NCI-H1092 treated with DMSO at 0.1 percent for 48 hours (cell line): ENCODE data around the gene DDIT3.
A peak's percentile ranks its signal among the peaks of the same experiment; 100 is the strongest.

Experiments used
- DNase-seq: peaks from one replicate; lab custom pipeline; 2025; lab: John Stamatoyannopoulos, UW

Gene DDIT3

GRCh38 chr12:57547288-57548012 is 27.1 kb upstream of the DDIT3 start:
- no peak for DNase-seq

GRCh38 chr12:57546438-57547287 is 26.3 kb upstream of the DDIT3 start, which contains the start of gene DCTN2:
Gene DCTN2 (minus strand): TSS chr12:57547192. CDS start chr12:57547063, 129 bp downstream.
- DNase-seq = peak; percentile 97

GRCh38 chr12:57545809-57546437 is 25.6 kb upstream of the DDIT3 start:
- DNase-seq = no peak

- peak; percentile 24 for DNase-seq
Measured at GRCh38 chr12:57543581-57543980, 23.3 kb upstream of the DDIT3 start.

GRCh38 chr12:57541717-57542116 is 21.4 kb upstream of the DDIT3 start:
- DNase-seq = no peak

- DNase-seq = no peak
Measured at GRCh38 chr12:57541001-57541400, 20.7 kb upstream of the DDIT3 start.

GRCh38 chr12:57539134-57539768 is 18.9 kb upstream of the DDIT3 start:
- no peak for DNase-seq

GRCh38 chr12:57536597-57536942 is 16.3 kb upstream of the DDIT3 start:
- no peak for DNase-seq

- DNase-seq = no peak
Measured at GRCh38 chr12:57535764-57536596, 15.7 kb upstream of the DDIT3 start.

GRCh38 chr12:57534991-57535543 is 14.8 kb upstream of the DDIT3 start:
- no peak for DNase-seq

GRCh38 chr12:57534250-57534649 is 13.9 kb upstream of the DDIT3 start:
- DNase-seq = no peak

- DNase-seq = no peak
Measured at GRCh38 chr12:57533108-57533507, 12.8 kb upstream of the DDIT3 start.

GRCh38 chr12:57531836-57532235 is 11.5 kb upstream of the DDIT3 start:
- DNase-seq = no peak

- DNase-seq = no peak
Measured at GRCh38 chr12:57530396-57531142, 10.3 kb upstream of the DDIT3 start.

- DNase-seq = no peak
Measured at GRCh38 chr12:57529831-57530230, 9.5 kb upstream of the DDIT3 start.

GRCh38 chr12:57528831-57529555 is 8.7 kb upstream of the DDIT3 start:
- DNase-seq = no peak

GRCh38 chr12:57528176-57528575 is 7.9 kb upstream of the DDIT3 start:
- no peak for DNase-seq

GRCh38 chr12:57527184-57527583 is 6.9 kb upstream of the DDIT3 start:
- DNase-seq = no peak

GRCh38 chr12:57526477-57527126 is 6.3 kb upstream of the DDIT3 start:
- DNase-seq = no peak
